ENCODE data around the gene HABP4. TPM values are rescaled to one million over a fixed set of nuclear protein-coding genes. Genes with fewer than 3 reads are reported as not detected.
A peak's percentile ranks its signal among the peaks of the same experiment; 100 is the strongest.

HABP4 gene
- total RNA-seq, 1 donor from 2014 or later, result 2.4 TPM

GRCh38 chr9:96430377-96430776 lies 19.6 kb upstream of the HABP4 start:
- DNase-seq (ENCODE audit: low spot score) (no peak), ATAC-seq (no peak)

GRCh38 chr9:96435345-96435744 lies 14.6 kb upstream of the HABP4 start:
- DNase-seq (ENCODE audit: low spot score), result no peak
- ATAC-seq, result no peak

GRCh38 chr9:96436063-96436455 lies 13.9 kb upstream of the HABP4 start:
- no peak for DNase-seq (ENCODE audit: low spot score)
- no peak for ATAC-seq

GRCh38 chr9:96436456-96437126 lies 13.4 kb upstream of the HABP4 start:
- DNase-seq (ENCODE audit: low spot score), result peak; percentile 66
- ATAC-seq, result peak; percentile 91

- DNase-seq (ENCODE audit: low spot score), result no peak
- no peak for ATAC-seq
Observed at GRCh38 chr9:96437454-96437853, 12.5 kb upstream of the HABP4 start.

GRCh38 chr9:96440671-96441199 lies 9.2 kb upstream of the HABP4 start:
- ATAC-seq (no peak), DNase-seq (ENCODE audit: low spot score) (no peak)

- DNase-seq (ENCODE audit: low spot score) (no peak), ATAC-seq (peak; percentile 95)
Observed at GRCh38 chr9:96441798-96442445, 8.0 kb upstream of the HABP4 start.

GRCh38 chr9:96442491-96442890 lies 7.5 kb upstream of the HABP4 start:
- DNase-seq (ENCODE audit: low spot score) (no peak), ATAC-seq (no peak)

- no peak for DNase-seq (ENCODE audit: low spot score)
- ATAC-seq, result no peak
Observed at GRCh38 chr9:96447406-96447805, 2.6 kb upstream of the HABP4 start.

GRCh38 chr9:96448546-96449170 lies 1.3 kb upstream of the HABP4 start:
- DNase-seq (ENCODE audit: low spot score), result no peak
- ATAC-seq, result no peak

GRCh38 chr9:96449523-96449844 lies 485 bp upstream of the HABP4 start:
- no peak for DNase-seq (ENCODE audit: low spot score)
- ATAC-seq, result peak; percentile 35

GRCh38 chr9:96450613-96451528 lies 902 bp downstream of the HABP4 start:
- DNase-seq (ENCODE audit: low spot score) (peak; percentile 46), ATAC-seq (no peak)

- DNase-seq (ENCODE audit: low spot score), result no peak
- ATAC-seq, result peak; percentile 43
Observed at GRCh38 chr9:96453625-96454024, 3.7 kb downstream of the HABP4 start.

- DNase-seq (ENCODE audit: low spot score), result no peak
- no peak for ATAC-seq
Observed at GRCh38 chr9:96457266-96457665, 7.3 kb downstream of the HABP4 start.

- DNase-seq (ENCODE audit: low spot score), result no peak
- no peak for ATAC-seq
Observed at GRCh38 chr9:96458226-96458625, 8.3 kb downstream of the HABP4 start.

- ATAC-seq, result no peak
- DNase-seq (ENCODE audit: low spot score), result no peak
Observed at GRCh38 chr9:96459268-96460007, 9.5 kb downstream of the HABP4 start.

- no peak for ATAC-seq
Observed at GRCh38 chr9:96460470-96460869, 10.5 kb downstream of the HABP4 start.

GRCh38 chr9:96460882-96461281 lies 10.9 kb downstream of the HABP4 start:
- ATAC-seq (no peak), DNase-seq (ENCODE audit: low spot score) (no peak)

More at GRCh38 chr9:96460470-96460869, 10.5 kb downstream of the HABP4 start:
- no peak for DNase-seq (ENCODE audit: low spot score)

GRCh38 chr9:96461336-96461735 lies 11.4 kb downstream of the HABP4 start:
- DNase-seq (ENCODE audit: low spot score), result no peak
- ATAC-seq, result no peak

GRCh38 chr9:96462541-96462940 lies 12.6 kb downstream of the HABP4 start:
- ATAC-seq, result no peak

More at GRCh38 chr9:96462541-96462940, 12.6 kb downstream of the HABP4 start:
- DNase-seq (ENCODE audit: low spot score), result no peak

All from left lobe of liver (tissue), 2 donors.